ENCODE measurements around the gene ABR.

DNA sequence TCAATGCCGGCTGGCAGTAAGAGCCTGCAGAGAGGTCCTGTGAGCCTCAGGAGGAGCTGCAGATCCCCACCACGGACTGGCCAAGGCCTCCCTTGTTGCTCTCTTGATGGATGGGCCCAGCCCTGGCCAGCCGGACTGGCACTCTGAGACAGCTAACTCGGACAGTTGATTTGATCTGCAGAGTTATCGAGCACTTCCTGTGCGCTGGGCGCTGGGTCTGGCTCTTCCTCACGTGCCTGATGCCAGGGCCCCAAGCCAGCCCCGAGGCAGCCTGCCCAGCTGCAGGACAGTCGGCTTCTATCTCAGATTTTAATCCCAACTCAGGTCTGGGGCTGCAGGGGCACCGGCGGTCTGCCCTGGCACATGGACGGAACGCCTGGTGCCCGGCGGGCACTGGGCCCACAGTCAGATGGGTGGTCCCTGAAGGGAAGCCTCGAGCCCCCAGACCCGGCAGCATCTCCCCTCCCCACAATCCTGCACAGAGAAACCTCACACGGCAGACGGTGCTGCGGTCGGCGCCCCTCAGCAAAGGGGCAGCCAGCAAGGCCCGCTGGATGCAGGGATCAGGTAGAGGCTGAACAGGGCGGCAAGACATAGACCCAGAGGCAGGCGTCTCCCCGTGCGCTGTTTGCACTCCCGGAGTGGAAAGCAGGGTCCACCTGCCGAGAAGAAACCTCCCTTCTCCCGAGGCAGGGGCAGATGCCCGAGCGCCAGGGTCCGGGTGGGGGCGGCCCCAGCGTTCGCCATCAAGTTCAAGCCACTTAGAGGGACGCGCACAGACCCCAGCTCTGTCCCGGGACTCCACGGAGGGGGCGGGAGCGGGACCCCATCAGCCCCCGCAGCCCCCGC, 148.9 kb downstream of the ABR start:
- TF ChIP-seq POLR2A (IDR thresholded peaks at IDR 0.05): no peak
- no peak for TF ChIP-seq CTCF (IDR thresholded peaks at IDR 0.05)
